ENCODE data around the gene TRIM72. TPM values are rescaled to one million over a fixed set of nuclear protein-coding genes. Genes with fewer than 3 reads are reported as not detected.

The TRIM72 gene
- total and polyA plus RNA-seq, 9 of the 15 experiments (the other 6 are each of a cell fraction or from before 2014, with no cell fraction given): under 0.01 TPM; not detected in 8

DNA sequence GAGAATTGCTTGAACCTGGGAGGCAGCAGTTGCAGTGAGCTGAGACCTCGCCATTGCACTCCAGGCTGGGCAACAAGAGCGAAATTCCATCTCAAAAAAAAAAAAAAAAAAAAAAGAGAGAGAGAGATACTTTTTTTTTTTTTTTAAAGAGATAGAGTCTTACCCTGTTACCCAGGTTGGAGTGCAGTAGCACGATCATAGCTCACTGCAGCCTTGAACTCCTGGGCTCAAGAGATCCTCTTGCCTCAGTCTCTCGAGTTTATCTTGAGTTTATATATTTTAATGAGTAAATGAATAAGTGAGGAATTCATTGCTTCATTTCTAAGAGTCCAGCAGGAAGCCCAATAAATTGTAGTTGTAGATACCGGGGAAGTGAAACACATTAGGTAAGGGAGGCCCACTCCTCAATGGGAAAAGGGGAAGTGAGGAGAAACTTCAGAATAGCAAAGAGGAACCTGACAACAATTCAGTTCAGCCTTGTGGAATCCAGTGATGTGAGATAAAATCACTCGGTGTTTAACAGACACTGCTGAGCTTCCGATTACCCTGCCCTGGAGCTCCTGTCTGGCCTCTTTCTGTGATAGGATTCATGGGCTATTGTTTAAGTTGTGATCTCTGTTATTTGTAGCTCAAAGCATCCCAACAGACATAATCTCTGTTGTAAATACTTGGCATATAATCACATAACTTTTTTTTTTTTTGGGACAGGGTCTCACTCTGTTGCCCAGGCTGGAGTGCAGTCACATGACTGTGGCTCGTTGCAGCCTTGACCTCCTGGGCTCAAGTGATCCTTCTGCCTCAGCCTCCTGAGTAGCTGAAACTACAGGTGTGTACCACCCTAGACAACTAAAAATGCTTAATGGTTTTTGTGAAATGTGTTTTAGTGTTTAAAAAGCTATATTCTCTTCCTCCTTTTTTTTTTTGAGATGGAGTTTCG is 30.1 kb downstream of the TRIM72 start (continued):
- TF ChIP-seq NBN (IDR thresholded peaks at IDR 0.05; ENCODE audit: low read depth) (peak; percentile 37; the same call in 1 of the 2 replicates), ARID1B (IDR thresholded peaks at IDR 0.05) (peak; percentile 71), NCOA1 (IDR thresholded peaks at IDR 0.05; ENCODE audit: low read depth) (no peak), RAD21 (CRISPR knock-in tag; conservative IDR thresholded peaks at IDR 0.05 in 1 of 2, IDR thresholded peaks at IDR 0.05 in 1 of 2) (no peak; a peak in 1 of 4 replicates), FOXK2 (conservative IDR thresholded peaks at IDR 0.05 in 1 of 2, IDR thresholded peaks at IDR 0.05 in 1 of 2; ENCODE audit: low read depth in 2 of 2) (no peak), TEAD4 (IDR thresholded peaks at IDR 0.05; ENCODE audit: low read length) (peak; percentile 76; the same call in 1 of the 2 replicates), TEAD4 (CRISPR knock-in tag; IDR thresholded peaks at IDR 0.05; ENCODE audit: borderline replicate concordance) (no peak), POLR2H (tag; IDR thresholded peaks at IDR 0.05; ENCODE audit: low read depth) (no peak), KDM1A (IDR thresholded peaks at IDR 0.05) (no peak), ZNF57 (CRISPR knock-in tag; IDR thresholded peaks at IDR 0.05) (no peak), CTBP1 (IDR thresholded peaks at IDR 0.05; ENCODE audit: borderline replicate concordance) (peak; percentile 88), SMARCB1 (IDR thresholded peaks at IDR 0.05; ENCODE audit: insufficient read length, low read depth) (no peak), FUS (optimal IDR thresholded peaks at IDR 0.05; ENCODE audit: low read depth, low read length) (no peak), SPI1 (IDR thresholded peaks at IDR 0.05; ENCODE audit: borderline replicate concordance, low read depth, low read length) (peak; percentile 99), SRSF3 (IDR thresholded peaks at IDR 0.05; ENCODE audit: insufficient read depth, low read length) (no peak), CCNT2 (IDR thresholded peaks at IDR 0.05; ENCODE audit: borderline replicate concordance, extremely low read depth, insufficient read length, low read depth, low read length) (peak; percentile 25), RNF2 (IDR thresholded peaks at IDR 0.05) (peak; percentile 41; the same call in 1 of the 2 replicates), ZNF347 (CRISPR knock-in tag; IDR thresholded peaks at IDR 0.05; ENCODE audit: low read depth) (no peak), ZBED1 (IDR thresholded peaks at IDR 0.05) (no peak), MYNN (IDR thresholded peaks at IDR 0.05) (no peak), MYNN (CRISPR knock-in tag; IDR thresholded peaks at IDR 0.05) (no peak), SAFB2 (IDR thresholded peaks at IDR 0.05; ENCODE audit: borderline replicate concordance, low read depth, low read length, severe bottlenecking) (no peak), JUNB (CRISPR knock-in tag; conservative IDR thresholded peaks at IDR 0.05) (no peak), LARP7 (IDR thresholded peaks at IDR 0.05) (no peak), SIN3A (IDR thresholded peaks at IDR 0.05; ENCODE audit: borderline replicate concordance in 2 of 2, control insufficient read depth in 1 of 2, low read depth in 2 of 2, low read length in 2 of 2) (no peak)
- TF ChIP-seq, protein P1, sequence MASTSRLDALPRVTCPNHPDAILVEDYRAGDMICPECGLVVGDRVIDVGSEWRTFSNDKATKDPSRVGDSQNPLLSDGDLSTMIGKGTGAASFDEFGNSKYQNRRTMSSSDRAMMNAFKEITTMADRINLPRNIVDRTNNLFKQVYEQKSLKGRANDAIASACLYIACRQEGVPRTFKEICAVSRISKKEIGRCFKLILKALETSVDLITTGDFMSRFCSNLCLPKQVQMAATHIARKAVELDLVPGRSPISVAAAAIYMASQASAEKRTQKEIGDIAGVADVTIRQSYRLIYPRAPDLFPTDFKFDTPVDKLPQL (IDR thresholded peaks at IDR 0.05; ENCODE audit: extremely low read depth, insufficient read length): no peak
- TF ChIP-seq, protein P2, sequence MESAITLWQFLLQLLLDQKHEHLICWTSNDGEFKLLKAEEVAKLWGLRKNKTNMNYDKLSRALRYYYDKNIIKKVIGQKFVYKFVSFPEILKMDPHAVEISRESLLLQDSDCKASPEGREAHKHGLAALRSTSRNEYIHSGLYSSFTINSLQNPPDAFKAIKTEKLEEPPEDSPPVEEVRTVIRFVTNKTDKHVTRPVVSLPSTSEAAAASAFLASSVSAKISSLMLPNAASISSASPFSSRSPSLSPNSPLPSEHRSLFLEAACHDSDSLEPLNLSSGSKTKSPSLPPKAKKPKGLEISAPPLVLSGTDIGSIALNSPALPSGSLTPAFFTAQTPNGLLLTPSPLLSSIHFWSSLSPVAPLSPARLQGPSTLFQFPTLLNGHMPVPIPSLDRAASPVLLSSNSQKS (CRISPR knock-in tag; IDR thresholded peaks at IDR 0.05): no peak
- TF ChIP-seq, protein P3, sequence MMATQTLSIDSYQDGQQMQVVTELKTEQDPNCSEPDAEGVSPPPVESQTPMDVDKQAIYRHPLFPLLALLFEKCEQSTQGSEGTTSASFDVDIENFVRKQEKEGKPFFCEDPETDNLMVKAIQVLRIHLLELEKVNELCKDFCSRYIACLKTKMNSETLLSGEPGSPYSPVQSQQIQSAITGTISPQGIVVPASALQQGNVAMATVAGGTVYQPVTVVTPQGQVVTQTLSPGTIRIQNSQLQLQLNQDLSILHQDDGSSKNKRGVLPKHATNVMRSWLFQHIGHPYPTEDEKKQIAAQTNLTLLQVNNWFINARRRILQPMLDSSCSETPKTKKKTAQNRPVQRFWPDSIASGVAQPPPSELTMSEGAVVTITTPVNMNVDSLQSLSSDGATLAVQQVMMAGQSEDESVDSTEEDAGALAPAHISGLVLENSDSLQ (IDR thresholded peaks at IDR 0.05): peak; percentile 60; the same call in 1 of the 2 replicates

All from K562 (cell line).